Heart right ventricle (tissue), 16 donors: ENCODE data around the gene NRAS. TPM values are rescaled to one million over a fixed set of nuclear protein-coding genes. Genes with fewer than 3 reads are reported as not detected.

Experiments
- ATAC-seq, 8 donors: fragments of 200-7000 bp; cut with Tn5 transposase; one replicate each; pipeline ENCODE4 v1.9.1; 2020; ENCODE audit warnings: mild to moderate bottlenecking in 8 of 8, moderate library complexity in 8 of 8, moderate number of reproducible peaks in 1 of 8
- DNase-seq, 2 donors: peaks; one replicate each; pipeline ENCODE4 v3.0.0-alpha.2; 2020
- H3K27ac ChIP-seq, 10 donors: fragments of 200-600 bp; sonication (generic) in 2 of 10; one replicate each; pipeline versions ENCODE4 v1.5.0 to v1.8.0; 2020 to 2022; ENCODE audit warnings: mild to moderate bottlenecking in 3 of 10
- H3K27me3 ChIP-seq, 7 donors: fragments of 200-600 bp; one replicate each; pipeline ENCODE4 v1.8.0; 2021 to 2022; ENCODE audit warnings: mild to moderate bottlenecking in 2 of 7
- H3K36me3 ChIP-seq, 9 donors: fragments of 200-600 bp; sonication (generic) in 1 of 9; one replicate each; pipeline versions ENCODE4 v1.5.0 to v1.8.0; 2020 to 2022; ENCODE audit warnings: mild to moderate bottlenecking in 2 of 9
- H3K4me1 ChIP-seq, 9 donors: fragments of 200-600 bp; sonication (generic) in 1 of 9; one replicate each; pipeline versions ENCODE4 v1.5.0 to v1.8.0; 2020 to 2022; ENCODE audit warnings: mild to moderate bottlenecking in 4 of 9
- H3K4me3 ChIP-seq, 10 donors: fragments of 200-600 bp; sonication (generic) in 2 of 10; one replicate each; pipeline versions ENCODE4 v1.5.0 to v1.8.0; 2020 to 2022; ENCODE audit warnings: mild to moderate bottlenecking in 7 of 10, moderate library complexity in 2 of 10
- H3K9me3 ChIP-seq, 11 donors: fragments of 200-600 bp in 10 of 11; sonication (generic) in 2 of 11; one replicate each; pipeline versions ENCODE4 v1.5.0 to v1.8.0; 2013 to 2022; ENCODE audit warnings: mild to moderate bottlenecking in 2 of 11, control low read depth in 1 of 11, moderate library complexity in 1 of 11
- WGBS, 2 donors: extraction: QIAGEN DNeasy Blood & Tissue Kit; methylation state at CpG; one replicate each; pipeline ENCODE4 v1.1.7; 2013; ENCODE audit warnings: inconsistent platforms in 1 of 2; 5-methylcytosine and 5-hydroxymethylcytosine counted together
- intact Hi-C, 10 donors: fragments of 100-400 bp; cut with DNase I; formaldehyde crosslinking; loops; one replicate each; pipeline versions ENCODE4 v1.11.1 to v1.14.2; 2022
- polyA plus RNA-seq, 2 donors: library from polyadenylated mRNA; stranded (reverse); fragments of 200-250 nt; gene quantifications; one replicate each; pipeline ENCODE4 v1.2.3, GENCODE V29; 2013
- total RNA-seq, 10 donors: library from RNA; stranded (reverse); fragmentation: NEBNext Ultra II Directional in 3 of 10; extraction: Animal tissue kit (Norgen Biotek cat#: 25700) in 3 of 10; gene quantifications; one replicate each; pipeline versions ENCODE4 v1.2.1 to v1.2.4, GENCODE V29; 2021 to 2023
- TF ChIP-seq, protein P1 (sequence below), 9 donors: fragments of 200-600 bp; sonication (generic) in 2 of 9; IDR thresholded peaks; one replicate each; pipeline versions ENCODE4 v1.5.0 to v1.8.0; 2021 to 2022; ENCODE audit warnings: antibody characterized with exemption in 9 of 9, mild to moderate bottlenecking in 5 of 9, moderate library complexity in 1 of 9
- donor health status: Arrhythmogenic right ventricular cardiomyopathy.
- donor health status: ischemic (EF 13 %, LVEDD 7.1; RV severe dilation, severe dysfunction).
- donor health status: healthy with polysubstance abuse.
- donor health status: DM: no; HTN: yes; CAD: no.
- donor health status: DM: no; HTN: no; CAD: no.
- donor health status: ischemic (EF 25% LVEDD 6.9; RV normal size, moderate dysfunction).
- donor health status: ischemic (EF 25% LVEDD 5.7; RV mildly dilated, moderate dysfunction).
- donor health status: healthy.
- donor health status: DM: yes; HTN: yes; CAD: no.
- donor health status: Ischemic cardiomyopathy.
- donor health status: ischemic (EF 35%, LVEDD 5.7; RV mildly dilated, moderate dysfunction).
- donor health status: nonischemic (EF 11% LVEDD 7.7; RV severe dilation, severe dysfunction).
- donor health status: DM: yes; HTN: yes; CAD: no.
- donor health status: PGD.
- donor health status: ischemic (EF 29% LVEDD 5.4; RV normal size, mild dysfunction).
- donor health status: nonischemic (EF 23%, LVEDD 6.1; RV moderate dilation, normal function).

NRAS gene
- total and polyA plus RNA-seq, 12 donors: 6.2 to 17.2 (median 8.6) TPM

DNA sequence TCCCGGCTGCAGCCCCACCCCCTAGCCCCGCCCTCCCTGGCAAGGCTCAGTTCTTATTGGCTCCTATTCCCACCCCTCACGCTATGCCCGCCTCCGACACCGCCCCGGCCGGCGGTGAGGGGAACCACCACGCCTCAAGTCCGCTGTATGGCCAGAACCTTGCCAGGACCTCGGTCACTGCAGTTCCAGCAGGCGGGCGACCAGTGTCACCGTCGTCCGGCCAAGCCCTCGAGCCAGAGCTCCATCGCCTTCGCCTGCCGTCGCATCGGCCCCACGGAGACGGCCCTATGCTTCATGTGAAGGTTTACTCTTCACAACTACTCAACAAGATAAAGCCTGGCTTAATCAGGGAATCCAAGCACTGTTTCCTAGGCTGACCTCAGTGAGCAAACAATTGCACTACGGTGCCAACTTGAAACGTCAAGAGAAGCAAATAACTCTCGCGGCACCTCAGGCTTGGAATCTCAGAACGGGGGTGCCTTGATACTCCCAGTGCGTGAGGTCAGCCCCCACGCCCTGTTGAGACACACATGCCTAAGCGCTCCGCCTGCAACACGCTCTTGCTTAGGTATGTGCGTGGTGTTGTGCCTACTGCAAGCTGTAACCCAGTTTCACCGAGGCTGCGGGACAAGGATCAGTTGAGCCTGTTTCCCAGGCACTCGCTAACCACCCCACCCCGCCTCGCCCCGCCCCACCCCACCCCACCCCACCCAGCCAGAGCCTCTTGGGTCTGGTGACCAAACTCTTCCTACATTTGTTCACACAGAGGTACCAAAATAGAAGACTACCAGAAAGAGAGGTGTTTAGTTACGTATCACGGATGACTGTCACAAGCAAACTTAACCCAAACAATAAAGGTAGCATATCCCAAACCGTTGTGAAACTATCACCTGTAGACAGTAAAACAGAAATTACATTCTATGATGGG, 46.2 kb downstream of the NRAS start:
- Histone ChIP-seq H3K36me3 (no peaks in the 10 kb centered on the region), H3K4me1 (peaks cover 0 to 19% (median 9%) of the 10 kb centered on the region in 9 donors), H3K9me3 (no peaks in the 10 kb centered on the region), H3K4me3 (peak overlapping the region; percentile 57 to 93 (median 83)), H3K27ac (peak overlapping the region in 9 of 10 donors; percentile 44 to 85 (median 79)), H3K27me3 (peaks cover 0 to 4% (median 0%) of the 10 kb centered on the region in 7 donors)
- TF ChIP-seq, protein P1, sequence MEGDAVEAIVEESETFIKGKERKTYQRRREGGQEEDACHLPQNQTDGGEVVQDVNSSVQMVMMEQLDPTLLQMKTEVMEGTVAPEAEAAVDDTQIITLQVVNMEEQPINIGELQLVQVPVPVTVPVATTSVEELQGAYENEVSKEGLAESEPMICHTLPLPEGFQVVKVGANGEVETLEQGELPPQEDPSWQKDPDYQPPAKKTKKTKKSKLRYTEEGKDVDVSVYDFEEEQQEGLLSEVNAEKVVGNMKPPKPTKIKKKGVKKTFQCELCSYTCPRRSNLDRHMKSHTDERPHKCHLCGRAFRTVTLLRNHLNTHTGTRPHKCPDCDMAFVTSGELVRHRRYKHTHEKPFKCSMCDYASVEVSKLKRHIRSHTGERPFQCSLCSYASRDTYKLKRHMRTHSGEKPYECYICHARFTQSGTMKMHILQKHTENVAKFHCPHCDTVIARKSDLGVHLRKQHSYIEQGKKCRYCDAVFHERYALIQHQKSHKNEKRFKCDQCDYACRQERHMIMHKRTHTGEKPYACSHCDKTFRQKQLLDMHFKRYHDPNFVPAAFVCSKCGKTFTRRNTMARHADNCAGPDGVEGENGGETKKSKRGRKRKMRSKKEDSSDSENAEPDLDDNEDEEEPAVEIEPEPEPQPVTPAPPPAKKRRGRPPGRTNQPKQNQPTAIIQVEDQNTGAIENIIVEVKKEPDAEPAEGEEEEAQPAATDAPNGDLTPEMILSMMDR (IDR thresholded peaks at IDR 0.05): peak in 8 of 9 donors; percentile 7 to 38 (median 28)
- ATAC-seq: peak; percentile 99 to 100 (median 100)
- DNase-seq: peak; percentile 96
- intact Hi-C loops: loop anchor here in 5 of 10 donors (2.0 to 10.0 kb wide), 5 partner anchors 86 to 326 kb away; partner anchors contain the start of genes BCAS2 (in 3 of the 5) and CSDE1 (in 1 of the 5)
- 3 to 4% methylated on average over 44 to 45 of the region's 45 CpGs for WGBS, 2 donors

DNA sequence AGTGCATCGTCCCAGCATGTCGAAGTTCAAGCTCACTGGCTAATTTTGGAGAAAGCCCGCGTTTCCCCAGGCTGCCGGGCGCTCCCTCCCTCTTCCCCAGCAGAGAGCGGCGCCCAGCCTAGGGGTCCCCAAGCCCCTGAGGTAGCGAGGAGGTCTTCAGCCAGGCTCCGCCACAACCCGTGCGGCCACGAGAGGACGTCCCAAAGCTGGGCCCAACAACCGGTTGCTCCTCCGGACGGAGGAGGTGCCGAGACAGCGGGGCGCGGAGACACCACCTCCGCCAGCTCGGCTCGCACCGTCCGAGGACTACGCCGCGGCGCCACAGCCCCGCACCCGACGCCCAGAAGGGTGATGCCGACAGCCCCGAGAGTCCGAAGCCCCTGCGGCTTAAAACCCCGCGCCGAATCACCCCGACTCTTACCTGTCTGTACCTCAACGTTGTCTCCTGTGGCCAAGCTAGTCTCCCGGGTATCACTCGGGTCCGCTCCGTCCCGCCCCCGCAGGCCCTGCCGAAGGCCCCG, 46.9 kb downstream of the NRAS start, which contains the start of gene DENND2C:
Gene DENND2C (minus strand): TSS at position 488 of the 521 bp plus-strand sequence. CDS start 44,065 bp downstream, outside the sequence.
- WGBS, 2 donors: 0 to 1% methylated on average over 49 to 50 of the region's 50 CpGs
- TF ChIP-seq, protein P1 (IDR thresholded peaks at IDR 0.05): no peak
- H3K36me3 ChIP-seq: no peaks in the 10 kb centered on the region

DNA sequence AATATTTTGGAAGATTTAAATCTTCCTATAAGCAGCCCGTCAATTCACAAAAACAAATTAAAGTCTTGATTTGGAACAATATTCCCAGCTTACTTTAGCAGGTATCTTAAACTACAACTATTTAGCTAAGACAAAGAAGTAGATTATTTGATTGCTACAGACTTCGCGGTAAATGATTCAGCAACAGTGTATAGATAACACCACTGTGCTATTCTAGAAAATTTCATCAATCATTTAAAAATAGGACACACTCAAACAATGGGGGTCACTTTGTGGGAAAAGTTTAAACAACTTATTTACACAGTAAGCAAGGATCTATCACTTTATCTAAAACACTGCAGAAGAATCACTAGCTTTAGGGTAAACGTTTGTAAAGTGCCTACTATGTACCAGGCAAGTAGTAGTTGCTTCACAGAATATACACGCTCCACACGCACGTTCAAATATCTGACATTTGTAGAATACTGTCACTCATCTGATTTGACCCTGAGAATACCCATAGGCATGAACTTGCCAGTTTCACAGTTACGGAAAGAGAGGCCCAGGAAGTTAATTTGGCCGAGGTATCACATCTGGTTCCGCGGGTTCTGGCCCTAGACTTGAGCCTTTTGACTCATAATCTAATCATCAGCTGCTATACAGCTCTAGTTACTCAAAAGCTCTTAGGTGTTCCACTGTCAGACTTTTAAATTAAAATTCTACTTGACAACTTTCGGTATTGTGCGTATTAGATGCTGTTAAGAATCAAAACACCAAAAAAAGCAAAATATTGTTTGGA, 47.6 kb downstream of the NRAS start:
- intact Hi-C loops: loop anchor here in 1 of 10 donors (5.0 kb wide), 1 partner anchor 322 kb away; no protein-coding TSS in a partner anchor
- H3K4me3 ChIP-seq: peak overlapping the region; percentile 57 to 93 (median 83)
- no peaks in the 10 kb centered on the region for H3K9me3 ChIP-seq
- H3K36me3 ChIP-seq: no peaks in the 10 kb centered on the region
- TF ChIP-seq, protein P1 (IDR thresholded peaks at IDR 0.05): no peak
- H3K27ac ChIP-seq: peak overlapping the region in 9 of 10 donors; percentile 27 to 85 (median 75)
- ATAC-seq: peak in 1 of 8 donors; percentile 8
- 40 to 41% methylated on average over 13 of the region's 13 CpGs for WGBS, 2 donors
- peaks cover 0 to 4% (median 0%) of the 10 kb centered on the region in 7 donors for H3K27me3 ChIP-seq
- H3K4me1 ChIP-seq: peaks cover 0 to 19% (median 9%) of the 10 kb centered on the region in 9 donors
- no peak for DNase-seq

More for the DNA sequence above, 46.9 kb downstream of the NRAS start, which contains the start of gene DENND2C:
- Histone ChIP-seq H3K27me3 (peaks cover 0 to 4% (median 0%) of the 10 kb centered on the region in 7 donors), H3K27ac (peak within 1 kb of the TSS; percentile 27 to 85 (median 77)), H3K4me1 (peaks cover 0 to 19% (median 9%) of the 10 kb centered on the region in 9 donors), H3K4me3 (peak within 1 kb of the TSS; percentile 57 to 93 (median 83)), H3K9me3 (no peaks in the 10 kb centered on the region)
- intact Hi-C loops: loop anchor here in 6 of 10 donors (2.0 to 10.0 kb wide), 6 partner anchors 85 to 325 kb away; partner anchors contain the start of genes BCAS2 (in 3 of the 6) and CSDE1 (in 1 of the 6)
- ATAC-seq: peak; percentile 40 to 78 (median 65)
- no peak for DNase-seq
